ENCODE measurements around the gene MAP2.

Gene MAP2

GRCh38 chr2:209640358-209640757 is 216.5 kb downstream of the MAP2 start:
- Mint-ChIP-seq H3K4me1 (ENCODE audit: low read depth) (no peaks in the 10 kb centered on the region), H3K4me3 (no peak overlapping the region), H3K27ac (no peak overlapping the region), H3K9me3 (ENCODE audit: low read depth) (no peaks in the 10 kb centered on the region), H3K36me3 (no peaks in the 10 kb centered on the region), H3K27me3 (no peaks in the 10 kb centered on the region)

DNA sequence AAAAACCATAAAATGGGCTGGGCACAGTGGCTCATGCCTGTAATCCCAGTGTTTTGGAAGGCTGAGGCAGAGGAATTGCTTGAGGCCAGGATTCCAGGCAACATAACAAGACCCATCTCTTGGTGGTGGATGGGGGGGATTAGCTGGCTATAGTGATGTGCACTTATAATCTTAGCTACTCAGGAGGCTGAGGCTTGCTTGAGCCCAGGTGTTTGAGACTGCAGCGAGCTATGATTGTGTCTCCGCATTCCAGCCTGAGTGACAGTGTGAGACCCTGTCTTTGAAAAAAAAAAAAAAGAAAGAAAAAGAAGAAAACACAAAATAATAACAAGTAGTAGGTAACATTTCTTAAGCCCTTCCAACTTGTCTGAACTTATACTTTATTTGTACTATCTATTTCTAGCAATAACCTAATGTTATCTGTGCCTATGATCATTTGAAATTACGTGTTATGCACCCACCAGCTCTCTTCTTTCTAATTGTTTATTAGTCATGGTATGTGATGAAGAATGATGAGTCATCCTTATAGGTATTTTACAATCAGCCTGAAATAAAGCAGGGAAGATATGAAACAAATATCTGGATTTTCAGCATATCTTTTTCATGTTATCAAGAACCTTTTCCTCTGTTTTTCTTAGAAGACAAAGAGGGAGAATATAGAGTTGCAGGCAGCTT is 218.4 kb downstream of the MAP2 start:
- H3K4me3 Mint-ChIP-seq = no peak overlapping the region
- no peaks in the 10 kb centered on the region for H3K4me1 Mint-ChIP-seq (ENCODE audit: low read depth)
- no peak overlapping the region for H3K27ac Mint-ChIP-seq
- no peaks in the 10 kb centered on the region for H3K27me3 Mint-ChIP-seq
- H3K9me3 Mint-ChIP-seq (ENCODE audit: low read depth) = no peaks in the 10 kb centered on the region
- no peaks in the 10 kb centered on the region for H3K36me3 Mint-ChIP-seq

DNA sequence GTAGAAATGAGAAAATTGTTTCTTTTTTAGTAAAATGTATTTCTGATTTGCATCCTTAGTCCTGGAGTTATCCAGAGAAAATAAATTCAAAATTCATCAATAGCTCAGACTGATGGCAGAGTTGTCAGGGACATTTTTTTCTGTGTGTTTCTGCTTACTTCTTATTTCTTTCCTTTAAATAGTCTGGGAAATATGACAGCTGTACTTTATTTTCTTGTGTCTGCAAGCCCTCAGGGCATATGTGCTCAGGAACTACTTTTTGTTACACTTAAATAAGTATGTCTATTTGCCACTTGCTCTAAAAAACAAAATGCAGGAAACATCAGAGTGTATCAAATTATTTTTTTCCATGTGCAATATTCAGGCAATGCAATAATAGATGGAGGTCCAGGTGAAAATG is 221.0 kb downstream of the MAP2 start:
- Mint-ChIP-seq H3K27me3 (no peaks in the 10 kb centered on the region), H3K4me1 (ENCODE audit: low read depth) (no peaks in the 10 kb centered on the region), H3K36me3 (no peaks in the 10 kb centered on the region), H3K4me3 (no peak overlapping the region), H3K9me3 (ENCODE audit: low read depth) (no peaks in the 10 kb centered on the region), H3K27ac (no peak overlapping the region)

DNA sequence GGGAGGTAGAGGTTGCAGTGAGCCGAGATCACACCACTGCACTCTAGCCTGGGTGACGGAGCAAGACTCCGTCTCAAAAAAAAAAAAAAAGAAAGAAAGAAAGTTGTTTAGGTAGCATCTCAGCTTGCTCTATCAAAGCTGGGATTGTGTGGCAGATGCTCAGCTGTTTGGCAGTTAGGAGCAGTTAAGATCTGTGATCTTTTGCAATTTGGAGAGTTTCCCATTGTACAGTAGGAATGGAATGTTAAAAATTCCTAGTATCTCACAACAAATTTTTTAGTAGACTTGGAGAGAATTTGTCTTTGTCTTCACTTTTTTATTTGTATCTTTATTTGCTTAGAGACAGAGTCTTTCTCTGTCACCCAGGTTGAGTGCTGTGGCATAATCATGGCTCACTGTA is 224.9 kb downstream of the MAP2 start:
- H3K27ac Mint-ChIP-seq = no peak overlapping the region
- H3K9me3 Mint-ChIP-seq (ENCODE audit: low read depth) = no peaks in the 10 kb centered on the region
- no peaks in the 10 kb centered on the region for H3K27me3 Mint-ChIP-seq
- no peak overlapping the region for H3K4me3 Mint-ChIP-seq
- no peaks in the 10 kb centered on the region for H3K4me1 Mint-ChIP-seq (ENCODE audit: low read depth)
- no peaks in the 10 kb centered on the region for H3K36me3 Mint-ChIP-seq

GRCh38 chr2:209653134-209653533 is 229.3 kb downstream of the MAP2 start:
- Mint-ChIP-seq H3K4me3 (no peak overlapping the region), H3K4me1 (ENCODE audit: low read depth) (no peaks in the 10 kb centered on the region), H3K36me3 (no peaks in the 10 kb centered on the region), H3K27me3 (no peaks in the 10 kb centered on the region), H3K27ac (no peak overlapping the region), H3K9me3 (ENCODE audit: low read depth) (peaks cover 3% of the 10 kb centered on the region)

- no peaks in the 10 kb centered on the region for H3K27me3 Mint-ChIP-seq
- H3K4me1 Mint-ChIP-seq (ENCODE audit: low read depth) = no peaks in the 10 kb centered on the region
- H3K4me3 Mint-ChIP-seq = no peak overlapping the region
- H3K27ac Mint-ChIP-seq = no peak overlapping the region
- no peaks in the 10 kb centered on the region for H3K36me3 Mint-ChIP-seq
- peaks cover 7% of the 10 kb centered on the region for H3K9me3 Mint-ChIP-seq (ENCODE audit: low read depth)
These were observed 237.5 kb downstream of the MAP2 start for GRCh38 chr2:209661286-209661894.

GRCh38 chr2:209662021-209662420 is 238.2 kb downstream of the MAP2 start:
- Mint-ChIP-seq H3K4me1 (ENCODE audit: low read depth) (no peaks in the 10 kb centered on the region), H3K36me3 (no peaks in the 10 kb centered on the region), H3K27me3 (no peaks in the 10 kb centered on the region), H3K27ac (no peak overlapping the region), H3K4me3 (no peak overlapping the region), H3K9me3 (ENCODE audit: low read depth) (peaks cover 5% of the 10 kb centered on the region)

DNA sequence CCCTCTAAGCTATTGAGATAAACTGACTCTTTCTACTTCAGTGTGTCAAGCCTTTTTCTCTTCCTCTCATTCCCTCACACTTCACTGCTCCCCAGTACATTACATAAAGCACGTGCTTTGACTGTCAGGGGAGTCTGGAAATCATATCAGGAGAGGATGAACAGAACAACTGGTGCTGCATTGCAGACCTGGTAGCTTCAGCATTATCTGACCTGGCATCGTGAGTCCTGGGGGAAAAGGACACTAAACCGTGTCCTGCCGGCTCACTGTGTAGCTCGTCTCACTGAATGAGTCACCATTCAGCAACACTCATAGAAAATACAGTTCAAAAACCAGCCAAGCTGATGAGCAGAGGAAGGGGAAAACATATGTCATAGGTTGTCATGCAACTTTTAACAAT is 239.3 kb downstream of the MAP2 start:
- Mint-ChIP-seq H3K4me3 (no peak overlapping the region), H3K27me3 (no peaks in the 10 kb centered on the region), H3K36me3 (no peaks in the 10 kb centered on the region)

DNA sequence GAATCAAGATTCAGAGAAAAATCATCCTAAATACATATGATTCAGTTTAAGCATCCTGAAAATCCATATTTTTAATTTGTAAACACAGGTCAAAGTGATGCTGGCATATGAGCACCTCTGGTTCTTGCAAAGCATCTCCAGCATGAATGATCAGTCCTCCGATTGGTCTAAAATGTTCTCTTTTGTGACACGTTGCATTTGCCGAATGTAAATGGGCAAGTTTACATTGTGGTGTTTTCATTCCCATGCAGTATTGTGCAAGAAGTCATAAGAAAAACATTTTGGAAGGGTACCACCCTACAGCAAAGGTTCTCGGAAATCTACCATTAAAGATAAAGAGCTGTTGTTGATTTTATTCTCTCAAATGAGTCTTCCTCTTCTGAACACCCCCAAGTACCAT is 239.8 kb downstream of the MAP2 start:
- Mint-ChIP-seq H3K9me3 (ENCODE audit: low read depth) (peaks cover 3% of the 10 kb centered on the region), H3K4me3 (no peak overlapping the region), H3K4me1 (ENCODE audit: low read depth) (no peaks in the 10 kb centered on the region), H3K27ac (no peak overlapping the region), H3K36me3 (no peaks in the 10 kb centered on the region), H3K27me3 (no peaks in the 10 kb centered on the region)

More for the DNA sequence above, 239.3 kb downstream of the MAP2 start:
- Mint-ChIP-seq H3K4me1 (ENCODE audit: low read depth) (no peaks in the 10 kb centered on the region), H3K9me3 (ENCODE audit: low read depth) (peaks cover 3% of the 10 kb centered on the region), H3K27ac (no peak overlapping the region)

DNA sequence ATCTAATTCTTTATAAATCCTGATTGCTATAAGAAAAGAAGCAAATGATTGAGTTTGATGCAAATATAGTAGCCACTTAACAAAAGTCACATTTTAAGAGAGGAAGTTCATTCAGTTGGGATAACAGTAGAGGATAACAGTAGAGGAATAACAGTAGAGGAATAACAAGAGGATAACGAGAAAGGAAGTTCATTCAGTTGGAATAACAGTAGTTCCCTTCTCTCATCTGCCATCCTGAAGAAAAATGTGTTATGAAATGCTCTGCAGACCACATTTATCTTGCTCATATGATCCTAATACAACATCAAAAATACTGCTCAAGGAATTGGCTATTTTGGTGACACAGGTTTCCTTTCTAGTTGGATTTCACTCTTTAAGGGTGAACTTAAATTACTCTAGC is 242.4 kb downstream of the MAP2 start:
- Mint-ChIP-seq H3K4me1 (ENCODE audit: low read depth) (no peaks in the 10 kb centered on the region), H3K27me3 (no peaks in the 10 kb centered on the region), H3K9me3 (ENCODE audit: low read depth) (no peaks in the 10 kb centered on the region), H3K27ac (no peak overlapping the region), H3K36me3 (no peaks in the 10 kb centered on the region), H3K4me3 (no peak overlapping the region)

- Mint-ChIP-seq H3K4me3 (no peak overlapping the region), H3K4me1 (ENCODE audit: low read depth) (no peaks in the 10 kb centered on the region), H3K36me3 (no peaks in the 10 kb centered on the region), H3K27ac (no peak overlapping the region), H3K9me3 (ENCODE audit: low read depth) (no peaks in the 10 kb centered on the region), H3K27me3 (peaks cover 2% of the 10 kb centered on the region)
These were observed 247.3 kb downstream of the MAP2 start for GRCh38 chr2:209671020-209671680.

DNA sequence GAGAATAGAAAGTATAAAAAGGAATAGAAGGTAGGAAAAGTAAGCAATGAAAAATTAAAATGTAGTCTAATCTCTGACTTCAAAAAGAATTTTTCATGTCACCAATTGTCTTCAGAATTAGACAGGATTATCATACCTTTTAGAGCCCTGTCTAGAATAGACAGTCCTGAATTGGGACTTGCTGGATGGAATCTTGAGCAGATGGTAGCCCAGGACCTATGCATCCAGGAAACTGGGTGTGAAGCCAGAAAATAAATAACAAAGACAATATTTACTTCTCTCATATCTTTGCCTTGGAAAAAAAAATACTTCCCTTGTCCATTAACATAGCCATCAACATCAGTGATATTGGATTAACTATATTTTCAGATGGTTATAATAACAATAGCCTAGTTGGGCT is 250.0 kb downstream of the MAP2 start:
- H3K36me3 Mint-ChIP-seq = no peaks in the 10 kb centered on the region
- H3K27ac Mint-ChIP-seq = no peak overlapping the region
- H3K4me1 Mint-ChIP-seq (ENCODE audit: low read depth) = no peaks in the 10 kb centered on the region
- H3K27me3 Mint-ChIP-seq = peaks cover 3% of the 10 kb centered on the region
- H3K9me3 Mint-ChIP-seq (ENCODE audit: low read depth) = no peaks in the 10 kb centered on the region
- H3K4me3 Mint-ChIP-seq = no peak overlapping the region

DNA sequence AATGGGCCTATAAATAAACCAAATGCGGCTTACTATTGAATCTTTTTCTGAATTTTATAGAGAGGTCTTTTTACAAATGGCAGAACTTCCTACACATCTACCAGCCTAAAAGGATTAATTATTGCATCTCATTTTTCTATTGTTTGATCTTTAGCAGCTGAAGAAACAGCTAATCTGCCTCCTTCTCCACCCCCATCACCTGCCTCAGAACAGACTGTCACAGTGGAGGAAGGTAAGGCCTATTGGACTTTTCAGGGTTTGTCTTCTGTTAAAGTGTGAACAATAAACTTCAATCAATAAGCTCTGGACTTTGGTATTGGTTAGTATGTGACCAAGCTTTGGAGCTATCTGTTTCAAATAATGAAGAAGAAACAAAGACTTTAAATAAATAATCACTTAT is 256.7 kb downstream of the MAP2 start:
- Mint-ChIP-seq H3K36me3 (no peaks in the 10 kb centered on the region), H3K9me3 (ENCODE audit: low read depth) (no peaks in the 10 kb centered on the region), H3K4me3 (no peak overlapping the region), H3K27me3 (peaks cover 3% of the 10 kb centered on the region), H3K27ac (no peak overlapping the region), H3K4me1 (ENCODE audit: low read depth) (no peaks in the 10 kb centered on the region)

DNA sequence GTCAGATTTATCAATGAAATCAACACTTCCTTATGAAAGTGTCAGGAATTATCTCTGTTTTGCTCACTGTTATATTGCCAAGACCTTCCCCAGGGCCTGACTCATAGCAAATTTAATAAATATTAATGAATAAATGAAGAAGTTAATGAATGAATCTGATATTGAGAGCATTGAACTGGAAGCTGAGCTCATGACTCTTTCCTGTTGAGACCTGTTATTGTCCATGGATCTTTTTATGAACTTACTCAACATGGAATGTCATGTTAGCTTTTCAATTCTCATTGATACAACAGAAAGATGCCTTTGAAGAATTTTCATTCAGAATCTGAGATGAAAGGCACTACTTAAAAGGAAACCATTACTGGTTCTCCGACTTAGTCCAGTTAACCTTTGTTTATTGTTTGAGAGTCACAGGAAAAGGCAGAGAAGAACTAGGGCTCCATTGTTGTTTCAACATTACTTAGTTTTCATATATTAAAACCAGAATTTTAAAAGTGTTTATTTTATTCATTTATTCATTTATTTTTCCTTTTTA is 257.4 kb downstream of the MAP2 start:
- no peak overlapping the region for H3K27ac Mint-ChIP-seq
- H3K27me3 Mint-ChIP-seq = no peaks in the 10 kb centered on the region
- no peak overlapping the region for H3K4me3 Mint-ChIP-seq
- H3K4me1 Mint-ChIP-seq (ENCODE audit: low read depth) = no peaks in the 10 kb centered on the region
- no peaks in the 10 kb centered on the region for H3K36me3 Mint-ChIP-seq
- no peaks in the 10 kb centered on the region for H3K9me3 Mint-ChIP-seq (ENCODE audit: low read depth)

GRCh38 chr2:209682646-209683045 is 258.8 kb downstream of the MAP2 start:
- H3K36me3 Mint-ChIP-seq = no peaks in the 10 kb centered on the region
- H3K4me3 Mint-ChIP-seq = no peak overlapping the region
- H3K27ac Mint-ChIP-seq = no peak overlapping the region
- H3K27me3 Mint-ChIP-seq = no peaks in the 10 kb centered on the region
- no peaks in the 10 kb centered on the region for H3K4me1 Mint-ChIP-seq (ENCODE audit: low read depth)
- H3K9me3 Mint-ChIP-seq (ENCODE audit: low read depth) = no peaks in the 10 kb centered on the region
